C4-2B (cell line): ENCODE data around the gene USP31.

Source experiments
- ZFX ChIP-seq: fragments of 450-650 bp; IDR thresholded peaks from 2 replicates; pipeline ENCODE4 v1.6.1; 2017
- TF ChIP-seq, protein P1 (sequence below): fragments of 450-650 bp; conservative IDR thresholded peaks from 2 replicates; pipeline ENCODE4 v1.5.1; 2017; ENCODE audit warnings: mild to moderate bottlenecking

- no peak for TF ChIP-seq ZFX
- TF ChIP-seq, protein P1, sequence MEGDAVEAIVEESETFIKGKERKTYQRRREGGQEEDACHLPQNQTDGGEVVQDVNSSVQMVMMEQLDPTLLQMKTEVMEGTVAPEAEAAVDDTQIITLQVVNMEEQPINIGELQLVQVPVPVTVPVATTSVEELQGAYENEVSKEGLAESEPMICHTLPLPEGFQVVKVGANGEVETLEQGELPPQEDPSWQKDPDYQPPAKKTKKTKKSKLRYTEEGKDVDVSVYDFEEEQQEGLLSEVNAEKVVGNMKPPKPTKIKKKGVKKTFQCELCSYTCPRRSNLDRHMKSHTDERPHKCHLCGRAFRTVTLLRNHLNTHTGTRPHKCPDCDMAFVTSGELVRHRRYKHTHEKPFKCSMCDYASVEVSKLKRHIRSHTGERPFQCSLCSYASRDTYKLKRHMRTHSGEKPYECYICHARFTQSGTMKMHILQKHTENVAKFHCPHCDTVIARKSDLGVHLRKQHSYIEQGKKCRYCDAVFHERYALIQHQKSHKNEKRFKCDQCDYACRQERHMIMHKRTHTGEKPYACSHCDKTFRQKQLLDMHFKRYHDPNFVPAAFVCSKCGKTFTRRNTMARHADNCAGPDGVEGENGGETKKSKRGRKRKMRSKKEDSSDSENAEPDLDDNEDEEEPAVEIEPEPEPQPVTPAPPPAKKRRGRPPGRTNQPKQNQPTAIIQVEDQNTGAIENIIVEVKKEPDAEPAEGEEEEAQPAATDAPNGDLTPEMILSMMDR: no peak
Measured at GRCh38 chr16:23141500-23141899, 7.8 kb downstream of the USP31 start.
